ENCODE data around the gene NYNRIN. TPM values are rescaled to one million over a fixed set of nuclear protein-coding genes. Genes with fewer than 3 reads are reported as not detected.

NYNRIN gene
- total and polyA plus RNA-seq, 2 of the 8 experiments (the other 6 are each of a cell fraction or from before 2014, with no cell fraction given): 15.2 to 18.3 TPM

GRCh38 chr14:24441904-24442239 is 43.1 kb downstream of the NYNRIN start:
- Histone ChIP-seq H2BK12ac (ENCODE audit: low read depth, low read length) (no peak overlapping the region), H3K23me2 (ENCODE audit: low read depth, low read length) (peaks cover 9% of the 10 kb centered on the region), H2BK15ac (ENCODE audit: low read length) (0 out of 2 replicates have a peak overlapping the region, but pooled peaks have one; percentile 83), H3K4me1 (replicated peaks in 1 of 4; ENCODE audit: control insufficient read depth in 3 of 4, insufficient read depth in 4 of 4, low read length in 3 of 4) (no peaks in the 10 kb centered on the region; a peak in 2 of 7 replicates), H3K18ac (ENCODE audit: extremely low read depth, low read length) (peak overlapping the region; percentile 86; the same call in 1 of the 2 replicates), H2BK5ac (ENCODE audit: low read depth, low read length) (peak overlapping the region; percentile 98), H3K56ac (replicated peaks; ENCODE audit: insufficient read length, low read depth, low read length) (peak overlapping the region; percentile 70), H2BK120ac (replicated peaks; ENCODE audit: low read depth, low read length) (no peak overlapping the region), H4K20me1 (replicated peaks in 1 of 2; ENCODE audit: control insufficient read depth in 1 of 2, insufficient read depth in 2 of 2, low read length in 2 of 2) (peaks cover under 1 to 5% of the 10 kb centered on the region in 2 experiments), H3K14ac (ENCODE audit: insufficient read length) (no peak overlapping the region), H2BK20ac (ENCODE audit: low read length) (no peak overlapping the region), H2AFZ (ENCODE audit: low read length) (0 out of 2 replicates have a peak overlapping the region, but pooled peaks have one; percentile 20), H3K4ac (replicated peaks; ENCODE audit: insufficient read length, low read depth, low read length) (peak overlapping the region; percentile 86), H3K79me1 (ENCODE audit: low read depth, low read length) (no peaks in the 10 kb centered on the region; the same call in 1 of the 2 replicates), H2AK5ac (ENCODE audit: low read depth, low read length) (no peak overlapping the region), H3K9ac (replicated peaks in 1 of 4; ENCODE audit: extremely low read depth in 1 of 4, low read depth in 3 of 4, low read length in 3 of 4) (peak overlapping the region in 3 of 4 experiments; percentile 88 to 92 (median 91); a peak in 6 of 7 replicates), H3K27me3 (replicated peaks in 1 of 4; ENCODE audit: control insufficient read depth in 3 of 4, extremely low read depth in 1 of 4, insufficient read depth in 3 of 4, low read length in 3 of 4) (no peaks in the 10 kb centered on the region), H4K91ac (replicated peaks; ENCODE audit: insufficient read length, low read length) (peak overlapping the region; percentile 18), H3K79me2 (ENCODE audit: control insufficient read depth in 1 of 2, insufficient read depth in 2 of 2, low read length in 2 of 2) (0 out of 4 replicates have a peak, but pooled peaks cover 0 to 3% of the 10 kb centered on the region in 2 experiments), H3K9me3 (ENCODE audit: insufficient read depth in 2 of 2, low read depth in 1 of 2, low read length in 1 of 2) (no peaks in the 10 kb centered on the region), H4K5ac (ENCODE audit: insufficient read length, low read depth, low read length) (peak overlapping the region; percentile 18), H4K8ac (ENCODE audit: extremely low read depth, insufficient read depth, low read length) (peak overlapping the region; percentile 37), H3K36me3 (ENCODE audit: control insufficient read depth in 2 of 4, insufficient read depth in 4 of 4, low read length in 3 of 4) (peaks cover 10 to 26% (median 12%) of the 10 kb centered on the region in 4 experiments; a peak in 7 of 8 replicates), H3K4me2 (ENCODE audit: insufficient read depth in 1 of 2, low read depth in 2 of 2, low read length in 2 of 2) (peak overlapping the region; percentile 76 to 96), H3K4me3 (ENCODE audit: extremely low read depth in 1 of 4, insufficient read depth in 2 of 4, low read depth in 3 of 4, low read length in 4 of 4) (peak overlapping the region; percentile 84 to 95 (median 89)), H3K23ac (ENCODE audit: insufficient read length) (no peak overlapping the region), H3K27ac (ENCODE audit: low read depth, low read length) (peak overlapping the region; percentile 98)
- POLR2A ChIA-PET (ENCODE audit: partially characterized antibody): interaction anchor here (0.8 to 4.5 kb wide), 10 partner anchors 11 to 650 kb away, joined by 3 to 34 read pairs (median 4); partner anchors contain the start of genes CBLN3, CIDEB and KHNYN
- DNase-seq (ENCODE audit: low read depth in 1 of 2, low spot score in 2 of 2) (no peak), FAIRE-seq (no peak)
- CTCF ChIA-PET (ENCODE audit: partially characterized antibody): interaction anchor here (0.7 to 4.1 kb wide), 10 partner anchors 10 to 372 kb away, joined by 3 to 29 read pairs (median 4); partner anchors contain the start of genes CBLN3, CIDEB and KHNYN
- WGBS, 2 experiments (ENCODE audit: extremely low coverage in 1 of 2, insufficient coverage in 1 of 2, insufficient read length in 1 of 2, insufficient replicate concordance in 2 of 2, low coverage in 1 of 2, low lambda C conversion rate in 2 of 2, missing lambda C conversion rate in 1 of 2): 7% methylated on average over 12 of the region's 12 CpGs; no CpG with 5 or more reads in 1 of the 2 experiments
- TF ChIP-seq SIX5 (IDR thresholded peaks at IDR 0.05; ENCODE audit: low read depth, low read length): no peak
- TF ChIP-seq YY1 (IDR thresholded peaks at IDR 0.05; ENCODE audit: low read depth, low read length): no peak
- TF ChIP-seq MAX (IDR thresholded peaks at IDR 0.05): peak; percentile 69; the same call in 1 of the 2 replicates

Measured in H1 (cell line).